SK-N-SH (cell line): ENCODE data around the gene C13orf46. TPM values are rescaled to one million over a fixed set of nuclear protein-coding genes. Genes with fewer than 3 reads are reported as not detected.

Experiments
- CTCF ChIA-PET: fragments of 300-600, 350-600 bp; formaldehyde crosslinking; extraction: SDS; loops from one replicate; lab custom pipeline; 2021; lab: Yijun Ruan, JAX
- POLR2A ChIA-PET: fragments of 350-600 bp; sonication (Branson Sonifier 250); formaldehyde crosslinking; extraction: SDS; loops from one replicate; lab custom pipeline; 2020; ENCODE audit warnings: antibody characterized with exemption, inconsistent platforms; lab: Yijun Ruan, JAX
- DNase-seq: peaks from one replicate; pipeline ENCODE4 v3.0.0; 2012
- H2AFZ ChIP-seq: fragments of 200-600 bp; sonication (generic); 2 replicates; pipeline ENCODE4 v1.8.1; 2016; ENCODE audit warnings: antibody characterized with exemption, mild to moderate bottlenecking, low read depth
- H3F3A ChIP-seq: fragments of 200-600 bp; sonication (generic); replicated peaks from 2 replicates; pipeline ENCODE3; 2016; ENCODE audit warnings: antibody characterized with exemption, mild to moderate bottlenecking; ENCODE audit not compliant: insufficient read depth
- H3K27ac ChIP-seq, 2 experiments: fragments of 200-500 bp in 1 of 2; fragments of 200-600 bp in 1 of 2; sonication (Bioruptor generic) in 1 of 2; sonication (generic), shearing (Covaris generic) in 1 of 2; 2 replicates each; pipeline versions ENCODE4 v1.5.1 to v1.6.1; 2014 to 2016; ENCODE audit warnings: low read depth in 2 of 2, inconsistent platforms in 1 of 2, low read length in 1 of 2, mild to moderate bottlenecking in 1 of 2, mixed read lengths in 1 of 2
- H3K27me3 ChIP-seq: fragments of 200-600 bp; sonication (generic), shearing (Covaris generic); 2 replicates; pipeline ENCODE4 v1.6.1; 2016; ENCODE audit warnings: mixed run types; ENCODE audit not compliant: insufficient read depth
- H3K36me3 ChIP-seq, 2 experiments: fragments of 200-500 bp in 1 of 2; fragments of 200-600 bp in 1 of 2; sonication (Bioruptor generic) in 1 of 2; sonication (generic) in 1 of 2; replicated peaks in 1 of 2; 2 replicates each; pipeline versions ENCODE3 to v1.5.1; 2014 to 2016; ENCODE audit warnings: low read length in 1 of 2, mild to moderate bottlenecking in 1 of 2; ENCODE audit not compliant: insufficient read depth in 2 of 2, control insufficient read depth in 1 of 2
- H3K4me1 ChIP-seq, 2 experiments: fragments of 200-500 bp in 1 of 2; fragments of 200-600 bp in 1 of 2; sonication (Bioruptor generic) in 1 of 2; sonication (generic), shearing (Covaris generic) in 1 of 2; 2 replicates each; pipeline versions ENCODE4 v1.5.1 to v1.6.1; 2014 to 2016; ENCODE audit warnings: low read depth in 1 of 2, low read length in 1 of 2, mixed run types in 1 of 2; ENCODE audit not compliant: insufficient read depth in 2 of 2, control insufficient read depth in 1 of 2
- H3K4me2 ChIP-seq: fragments of 200-600 bp; sonication (generic), shearing (Covaris generic); 2 replicates; pipeline ENCODE4 v1.6.1; 2017; ENCODE audit warnings: mixed run types
- H3K4me3 ChIP-seq, 2 experiments: fragments of 200-500 bp in 1 of 2; fragments of 200-600 bp in 1 of 2; sonication (Bioruptor generic) in 1 of 2; sonication (generic), shearing (Covaris generic) in 1 of 2; 2 replicates each; pipeline versions ENCODE4 v1.5.1 to v1.8.1; 2014 to 2016; ENCODE audit warnings: low read depth in 2 of 2, inconsistent platforms in 1 of 2, low read length in 1 of 2, mild to moderate bottlenecking in 1 of 2, mixed read lengths in 1 of 2, moderate library complexity in 1 of 2
- H3K79me2 ChIP-seq: fragments of 200-600 bp; sonication (generic); 2 replicates; pipeline ENCODE4 v1.8.1; 2017; ENCODE audit warnings: mild to moderate bottlenecking; ENCODE audit not compliant: insufficient read depth
- H3K9ac ChIP-seq: fragments of 200-600 bp; sonication (generic); 2 replicates; pipeline ENCODE4 v1.6.1; 2017; ENCODE audit warnings: mixed run types
- H3K9me2 ChIP-seq: fragments of 200-600 bp; sonication (generic); 2 replicates; pipeline ENCODE4 v1.6.1; 2017; ENCODE audit warnings: mixed run types
- H3K9me3 ChIP-seq: fragments of 200-600 bp; sonication (generic); 2 replicates; pipeline ENCODE4 v1.6.1; 2017; ENCODE audit warnings: mixed run types, mild to moderate bottlenecking, moderate library complexity
- H4K20me1 ChIP-seq: fragments of 200-600 bp; sonication (generic); 2 replicates; pipeline ENCODE4 v1.6.1; 2017; ENCODE audit warnings: mild to moderate bottlenecking, mixed run types; ENCODE audit not compliant: insufficient read depth
- CHD2 ChIP-seq: fragments of 150-350 bp; IDR thresholded peaks from 2 replicates; pipeline ENCODE4 v1.6.1; 2018; ENCODE audit warnings: low read length; ENCODE audit not compliant: partially characterized antibody
- CTCF ChIP-seq: fragments of 200-600 bp; sonication (generic); IDR thresholded peaks from 2 replicates; pipeline ENCODE4 v1.6.1; 2017; ENCODE audit warnings: antibody characterized with exemption, mild to moderate bottlenecking, moderate library complexity
- ELF1 ChIP-seq: IDR thresholded peaks from 2 replicates; pipeline ENCODE4 v1.4.0; 2012
- EP300 ChIP-seq, 2 experiments: IDR thresholded peaks; 2 replicates each; pipeline versions ENCODE4 v1.4.0 to v1.6.1; 2012; ENCODE audit warnings: borderline replicate concordance in 1 of 2, low read depth in 1 of 2, low read length in 1 of 2
- EZH2phosphoT487 ChIP-seq: fragments of 200-600 bp; sonication (generic); IDR thresholded peaks from 2 replicates; pipeline ENCODE4 v1.6.1; 2017; ENCODE audit warnings: low read depth, mixed run types, mild to moderate bottlenecking, antibody characterized with exemption, moderate library complexity, borderline replicate concordance
- FOXJ3 ChIP-seq: sonication (generic); formaldehyde crosslinking; IDR thresholded peaks from 2 replicates; pipeline ENCODE4 v1.5.1; 2020; ENCODE audit warnings: mild to moderate bottlenecking, missing genetic modification reagents
- MAX ChIP-seq: IDR thresholded peaks from 2 replicates; pipeline ENCODE4 v1.4.0; 2012; ENCODE audit warnings: low read depth
- MEF2A ChIP-seq: IDR thresholded peaks from 2 replicates; pipeline ENCODE4 v1.4.0; 2012; ENCODE audit warnings: low read depth, borderline replicate concordance
- MXI1 ChIP-seq: IDR thresholded peaks from 2 replicates; pipeline ENCODE4 v1.6.1; 2012; ENCODE audit warnings: mild to moderate bottlenecking, low read depth, low read length, improper control_type of control experiment
- POLR2AphosphoS5 ChIP-seq: IDR thresholded peaks from 2 replicates; pipeline ENCODE4 v1.6.1; 2012; ENCODE audit warnings: low read depth, low read length
- RFX5 ChIP-seq: IDR thresholded peaks from 2 replicates; pipeline ENCODE4 v1.6.1; 2012; ENCODE audit warnings: mild to moderate bottlenecking, improper control_type of control experiment, low read length
- SIN3A ChIP-seq: IDR thresholded peaks from 2 replicates; pipeline ENCODE4 v1.6.1; 2012; ENCODE audit warnings: low read depth, mild to moderate bottlenecking, low read length, moderate library complexity, borderline replicate concordance
- SMC3 ChIP-seq: IDR thresholded peaks from 2 replicates; pipeline ENCODE4 v1.6.1; 2012; ENCODE audit warnings: low read depth, low read length, improper control_type of control experiment
- TAF1 ChIP-seq: IDR thresholded peaks from 2 replicates; pipeline ENCODE4 v1.6.1; 2012; ENCODE audit warnings: low read depth, mild to moderate bottlenecking, low read length, moderate library complexity, borderline replicate concordance
- TCF12 ChIP-seq: IDR thresholded peaks from 2 replicates; pipeline ENCODE4 v1.4.0; 2012
- TEAD4 ChIP-seq: IDR thresholded peaks from 2 replicates; pipeline ENCODE4 v1.4.0; 2012; ENCODE audit warnings: mild to moderate bottlenecking, borderline replicate concordance; ENCODE audit not compliant: insufficient read depth
- USF2 ChIP-seq: fragments of 150-350 bp; IDR thresholded peaks from 2 replicates; pipeline ENCODE4 v1.6.1; 2017; ENCODE audit warnings: antibody characterized with exemption, low read length, low read depth, borderline replicate concordance
- ZBTB33 ChIP-seq: IDR thresholded peaks from 2 replicates; pipeline ENCODE4 v1.4.0; 2012; ENCODE audit warnings: low read depth, borderline replicate concordance
- WGBS: methylation state at CpG from one replicate; pipeline ENCODE4 v1.1.6; 2017; ENCODE audit warnings: low lambda C conversion rate; 5-methylcytosine and 5-hydroxymethylcytosine counted together
- polyA plus RNA-seq, 3 experiments: library from polyadenylated mRNA; depleted of rRNA; stranded (reverse); fragments of >200 nt; gene quantifications; 2 replicates each; pipeline ENCODE4 v1.2.3, GENCODE V29; 2012
- TF ChIP-seq, protein P1 (sequence below): IDR thresholded peaks from 2 replicates; pipeline ENCODE4 v1.4.0; 2012; ENCODE audit warnings: low read depth, borderline replicate concordance

Gene C13orf46
- polyA plus RNA-seq, 1 of the 3 experiments (the other 2 are of a cell fraction), result 1.7 TPM

DNA sequence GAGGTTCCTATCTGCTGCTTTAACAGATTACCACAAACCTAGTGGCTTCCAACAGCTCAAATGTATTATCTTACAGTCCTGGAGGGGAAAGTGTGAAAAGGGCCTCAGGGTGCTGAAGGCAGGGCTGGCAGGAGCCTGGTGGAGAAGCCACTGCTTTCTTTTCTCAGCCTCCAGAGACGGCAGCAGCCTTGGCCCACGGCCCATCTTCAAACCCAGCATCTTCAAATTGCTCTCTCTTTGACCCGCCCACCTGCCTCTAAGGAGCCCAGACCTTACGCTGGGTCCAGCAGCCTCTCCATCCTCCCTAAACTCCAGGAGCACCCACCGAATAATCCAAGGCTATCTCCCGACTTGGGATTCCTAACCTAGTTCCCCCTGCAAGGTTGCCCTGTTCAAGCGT lies 35.6 kb downstream of the C13orf46 start:
- peaks cover 0 to 24% of the 10 kb centered on the region in 2 experiments; a peak in 1 of 4 replicates for H3K4me1 ChIP-seq
- no peak for TF ChIP-seq MEF2A
- TF ChIP-seq USF2, result no peak
- no peak for TF ChIP-seq TCF12
- TF ChIP-seq ZBTB33, result no peak
- no peak for TF ChIP-seq FOXJ3
- no peak for TF ChIP-seq SMC3
- TF ChIP-seq POLR2AphosphoS5, result no peak
- TF ChIP-seq RFX5, result no peak
- no peak for TF ChIP-seq ELF1
- no peak for TF ChIP-seq EP300 (IDR thresholded peaks at IDR 0.05; ENCODE audit: borderline replicate concordance in 1 of 2, low read depth in 1 of 2, low read length in 1 of 2)
- no peak for TF ChIP-seq EZH2phosphoT487
- TF ChIP-seq MAX, result no peak
- TF ChIP-seq CTCF, result no peak
- TF ChIP-seq, protein P1, sequence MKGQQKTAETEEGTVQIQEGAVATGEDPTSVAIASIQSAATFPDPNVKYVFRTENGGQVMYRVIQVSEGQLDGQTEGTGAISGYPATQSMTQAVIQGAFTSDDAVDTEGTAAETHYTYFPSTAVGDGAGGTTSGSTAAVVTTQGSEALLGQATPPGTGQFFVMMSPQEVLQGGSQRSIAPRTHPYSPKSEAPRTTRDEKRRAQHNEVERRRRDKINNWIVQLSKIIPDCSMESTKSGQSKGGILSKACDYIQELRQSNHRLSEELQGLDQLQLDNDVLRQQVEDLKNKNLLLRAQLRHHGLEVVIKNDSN, result no peak
- no peak for TF ChIP-seq MXI1
- no peak for TF ChIP-seq CHD2
- no peak for TF ChIP-seq SIN3A
- no peak for TF ChIP-seq TEAD4
- no peak for TF ChIP-seq TAF1
- H3K36me3 ChIP-seq, result no peaks in the 10 kb centered on the region
- no peaks in the 10 kb centered on the region for H4K20me1 ChIP-seq
- H3K27me3 ChIP-seq, result no peaks in the 10 kb centered on the region
- peak; percentile 22 for DNase-seq
- H3K9ac ChIP-seq, result no peak overlapping the region
- ChIA-PET CTCF (no interaction called here), POLR2A (no interaction called here)
- H3K9me2 ChIP-seq, result no peaks in the 10 kb centered on the region
- no peaks in the 10 kb centered on the region for H3F3A ChIP-seq
- no peak overlapping the region for H2AFZ ChIP-seq
- no peak overlapping the region for H3K4me3 ChIP-seq
- no peaks in the 10 kb centered on the region for H3K9me3 ChIP-seq
- no peak overlapping the region for H3K4me2 ChIP-seq
- H3K79me2 ChIP-seq, result no peaks in the 10 kb centered on the region
- no peak overlapping the region for H3K27ac ChIP-seq
- 63% methylated on average over 6 of the region's 7 CpGs for WGBS
